Right lobe of liver (tissue), 4 donors: ENCODE data around the gene TRIM3.

Experiments used
- POLR2A ChIP-seq: fragments of 450-650 bp; IDR thresholded peaks from one replicate; pipeline ENCODE4 v1.6.1; 2017; ENCODE audit warnings: antibody characterized with exemption, mild to moderate bottlenecking
- TF ChIP-seq, protein P1 (sequence below), 4 donors: fragments of 200-600 bp in 3 of 4; fragments of 450-650 bp in 1 of 4; IDR thresholded peaks; one replicate each; pipeline versions ENCODE4 v1.5.1 to v1.8.0; 2016 to 2022; ENCODE audit warnings: antibody characterized with exemption in 4 of 4, mild to moderate bottlenecking in 2 of 4
- donor health status: DM: no; HTN: no; CAD: no.
- donor health status: DM: no; HTN: no; CAD: no.
- donor health status: DM: no; HTN: yes; CAD: no.

DNA sequence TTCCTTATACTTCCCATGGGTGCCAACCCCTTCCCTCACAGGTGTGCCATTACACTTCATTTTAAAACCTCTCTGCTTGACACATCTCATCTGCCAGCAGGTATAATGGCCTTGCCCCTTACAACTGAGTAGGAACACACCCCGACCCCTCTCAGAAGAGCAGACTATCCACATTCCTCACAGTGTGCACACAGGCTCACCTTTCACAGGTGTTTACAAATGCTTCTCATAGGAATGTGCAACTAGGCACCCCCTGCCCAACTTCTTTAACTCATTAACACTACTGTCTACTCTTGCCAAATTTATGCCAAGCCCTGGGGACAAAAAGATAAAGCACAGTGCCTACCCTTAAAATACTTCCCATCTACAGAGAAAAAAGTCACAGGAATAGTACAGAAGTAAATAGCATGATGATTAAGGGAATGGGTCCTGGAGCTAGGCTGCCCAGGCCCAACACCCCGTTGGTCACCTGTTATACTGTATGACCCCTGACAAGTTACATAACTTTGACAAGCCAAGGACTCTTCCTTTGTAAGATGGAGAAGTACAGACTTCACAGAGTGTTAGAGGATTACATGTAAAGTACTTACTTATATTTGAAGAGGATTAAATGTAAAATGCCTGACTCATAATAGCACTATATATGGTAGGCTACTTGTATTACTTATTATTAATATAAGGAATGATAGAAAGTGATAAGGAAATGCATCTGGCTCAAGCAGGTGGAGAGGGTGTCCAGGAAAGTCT, 15.2 kb downstream of the TRIM3 start:
- TF ChIP-seq, protein P1, sequence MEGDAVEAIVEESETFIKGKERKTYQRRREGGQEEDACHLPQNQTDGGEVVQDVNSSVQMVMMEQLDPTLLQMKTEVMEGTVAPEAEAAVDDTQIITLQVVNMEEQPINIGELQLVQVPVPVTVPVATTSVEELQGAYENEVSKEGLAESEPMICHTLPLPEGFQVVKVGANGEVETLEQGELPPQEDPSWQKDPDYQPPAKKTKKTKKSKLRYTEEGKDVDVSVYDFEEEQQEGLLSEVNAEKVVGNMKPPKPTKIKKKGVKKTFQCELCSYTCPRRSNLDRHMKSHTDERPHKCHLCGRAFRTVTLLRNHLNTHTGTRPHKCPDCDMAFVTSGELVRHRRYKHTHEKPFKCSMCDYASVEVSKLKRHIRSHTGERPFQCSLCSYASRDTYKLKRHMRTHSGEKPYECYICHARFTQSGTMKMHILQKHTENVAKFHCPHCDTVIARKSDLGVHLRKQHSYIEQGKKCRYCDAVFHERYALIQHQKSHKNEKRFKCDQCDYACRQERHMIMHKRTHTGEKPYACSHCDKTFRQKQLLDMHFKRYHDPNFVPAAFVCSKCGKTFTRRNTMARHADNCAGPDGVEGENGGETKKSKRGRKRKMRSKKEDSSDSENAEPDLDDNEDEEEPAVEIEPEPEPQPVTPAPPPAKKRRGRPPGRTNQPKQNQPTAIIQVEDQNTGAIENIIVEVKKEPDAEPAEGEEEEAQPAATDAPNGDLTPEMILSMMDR (IDR thresholded peaks at IDR 0.05), result no peak
- no peak for TF ChIP-seq POLR2A
